ENCODE measurements around the gene RXRA. TPM values are rescaled to one million over a fixed set of nuclear protein-coding genes. Genes with fewer than 3 reads are reported as not detected.

The RXRA gene
- total RNA-seq, 6 donors from 2014 or later = 43.8 to 92.7 (median 74.1) TPM

GRCh38 chr9:134355561-134356279 lies 29.5 kb downstream of the RXRA start:
- ATAC-seq (ENCODE audit: low FRiP score in 2 of 2) (peak in 1 of 2 donors; percentile 52), DNase-seq (peak in 1 of 2 donors; percentile 91)
- Histone ChIP-seq H3K4me1 (peaks cover 59 to 86% (median 71%) of the 10 kb centered on the region in 4 donors), H3K27me3 (no peaks in the 10 kb centered on the region), H3K9me3 (no peaks in the 10 kb centered on the region), H3K27ac (peak overlapping the region; percentile 23 to 78 (median 74)), H3K36me3 (no peaks in the 10 kb centered on the region), H3K4me3 (no peak overlapping the region)
- 67 to 78% methylated on average over 5 to 14 of the region's 15 CpGs for WGBS, 2 donors
- TF ChIP-seq POLR2AphosphoS5 (IDR thresholded peaks at IDR 0.05) (no peak), EP300 (IDR thresholded peaks at IDR 0.05) (no peak), POLR2A (IDR thresholded peaks at IDR 0.05) (no peak)
- TF ChIP-seq, protein P1, sequence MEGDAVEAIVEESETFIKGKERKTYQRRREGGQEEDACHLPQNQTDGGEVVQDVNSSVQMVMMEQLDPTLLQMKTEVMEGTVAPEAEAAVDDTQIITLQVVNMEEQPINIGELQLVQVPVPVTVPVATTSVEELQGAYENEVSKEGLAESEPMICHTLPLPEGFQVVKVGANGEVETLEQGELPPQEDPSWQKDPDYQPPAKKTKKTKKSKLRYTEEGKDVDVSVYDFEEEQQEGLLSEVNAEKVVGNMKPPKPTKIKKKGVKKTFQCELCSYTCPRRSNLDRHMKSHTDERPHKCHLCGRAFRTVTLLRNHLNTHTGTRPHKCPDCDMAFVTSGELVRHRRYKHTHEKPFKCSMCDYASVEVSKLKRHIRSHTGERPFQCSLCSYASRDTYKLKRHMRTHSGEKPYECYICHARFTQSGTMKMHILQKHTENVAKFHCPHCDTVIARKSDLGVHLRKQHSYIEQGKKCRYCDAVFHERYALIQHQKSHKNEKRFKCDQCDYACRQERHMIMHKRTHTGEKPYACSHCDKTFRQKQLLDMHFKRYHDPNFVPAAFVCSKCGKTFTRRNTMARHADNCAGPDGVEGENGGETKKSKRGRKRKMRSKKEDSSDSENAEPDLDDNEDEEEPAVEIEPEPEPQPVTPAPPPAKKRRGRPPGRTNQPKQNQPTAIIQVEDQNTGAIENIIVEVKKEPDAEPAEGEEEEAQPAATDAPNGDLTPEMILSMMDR (IDR thresholded peaks at IDR 0.05) = no peak

DNA sequence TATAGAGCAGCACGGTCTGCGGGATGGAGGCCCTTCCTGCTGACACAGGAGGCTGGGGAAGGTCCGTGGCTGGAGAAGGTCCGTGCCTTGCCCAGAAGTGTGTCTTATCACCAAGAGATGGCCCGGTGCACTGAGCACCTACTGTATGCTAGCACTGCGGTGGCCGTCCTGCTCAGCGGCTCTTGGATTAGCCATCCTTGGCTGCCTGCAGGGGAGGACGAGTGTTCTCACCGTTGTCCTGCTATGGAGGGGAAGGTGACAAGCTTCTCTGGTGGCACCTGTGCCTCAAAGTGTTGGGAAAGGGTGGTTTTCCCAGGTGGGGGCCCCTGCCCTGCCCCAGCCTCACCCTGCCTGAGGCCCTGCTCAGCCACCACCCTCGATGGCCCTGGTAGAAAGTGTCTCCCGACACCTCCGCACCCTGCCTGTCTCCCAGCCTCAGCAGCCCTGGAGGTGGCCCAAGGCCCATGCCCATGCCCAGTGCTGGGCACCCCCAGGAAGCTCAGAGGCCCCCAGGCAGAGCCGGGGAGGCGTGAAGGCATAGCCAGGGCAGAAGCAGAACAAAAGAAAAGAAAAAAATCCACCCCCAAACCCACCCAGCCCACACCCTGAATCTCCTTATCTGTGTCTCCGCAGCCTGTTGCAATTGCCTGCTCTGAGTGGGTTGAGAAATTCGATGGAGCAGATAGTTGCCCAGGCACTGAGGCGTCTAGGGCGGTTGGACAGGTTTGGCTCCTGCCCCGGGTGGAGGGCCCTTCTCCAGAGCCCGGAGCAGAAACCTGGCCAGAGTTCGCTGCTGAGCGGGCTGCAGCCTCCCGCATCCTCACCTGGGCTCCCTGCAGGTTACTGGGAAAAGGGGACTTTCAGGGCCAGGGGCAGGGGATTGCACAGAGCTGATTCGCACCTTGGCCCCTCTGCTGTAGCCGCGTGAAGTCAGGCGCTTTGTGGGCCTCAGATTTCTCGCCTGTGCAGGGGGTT lies 30.5 kb downstream of the RXRA start:
- H3K27ac ChIP-seq = peak overlapping the region; percentile 54 to 78 (median 74)

DNA sequence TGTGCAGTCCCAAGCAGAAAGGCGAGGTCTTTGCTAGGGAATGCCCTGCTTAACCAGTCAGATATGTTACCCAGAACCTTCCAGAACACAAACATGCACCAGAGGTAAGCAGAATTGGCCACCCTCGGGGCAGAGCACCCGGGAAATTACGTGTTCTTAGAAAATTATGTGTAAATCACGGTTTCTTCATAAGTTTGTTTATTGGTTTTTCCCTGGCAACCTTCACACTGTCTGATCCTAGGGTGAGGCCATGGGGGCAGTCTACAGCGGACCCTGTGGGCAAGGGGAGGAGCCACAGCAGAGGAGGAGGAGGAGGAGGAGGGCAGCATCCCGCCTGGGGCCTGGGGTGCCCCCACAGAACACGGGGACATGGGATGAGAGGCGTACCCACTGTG lies 31.4 kb downstream of the RXRA start:
- 55 to 59% methylated on average over 6 to 9 of the region's 9 CpGs for WGBS, 2 donors

More for the DNA sequence above, 30.5 kb downstream of the RXRA start:
- 53 to 56% methylated on average over 11 to 27 of the region's 29 CpGs for WGBS, 2 donors
- Histone ChIP-seq H3K27me3 (no peaks in the 10 kb centered on the region), H3K9me3 (no peaks in the 10 kb centered on the region), H3K4me1 (peaks cover 67 to 86% (median 76%) of the 10 kb centered on the region in 4 donors), H3K4me3 (no peak overlapping the region), H3K36me3 (no peaks in the 10 kb centered on the region)
- no peak for TF ChIP-seq EP300 (IDR thresholded peaks at IDR 0.05)
- TF ChIP-seq POLR2AphosphoS5 (IDR thresholded peaks at IDR 0.05) = no peak
- ATAC-seq (ENCODE audit: low FRiP score in 2 of 2) (peak in 1 of 2 donors; percentile 71), DNase-seq (peak in 1 of 2 donors; percentile 87)

GRCh38 chr9:134358026-134358661 lies 31.9 kb downstream of the RXRA start:
- WGBS, 2 donors = 87 to 92% methylated on average over 2 to 13 of the region's 16 CpGs
- Histone ChIP-seq H3K4me3 (no peak overlapping the region), H3K4me1 (peaks cover 67 to 80% (median 72%) of the 10 kb centered on the region in 4 donors), H3K9me3 (no peaks in the 10 kb centered on the region), H3K27me3 (no peaks in the 10 kb centered on the region), H3K27ac (peak overlapping the region in 3 of 4 donors; percentile 13 to 78 (median 69)), H3K36me3 (no peaks in the 10 kb centered on the region)
- no peak for TF ChIP-seq POLR2A (IDR thresholded peaks at IDR 0.05)
- no peak for TF ChIP-seq EP300 (IDR thresholded peaks at IDR 0.05)
- TF ChIP-seq, protein P1 (IDR thresholded peaks at IDR 0.05) = no peak
- no peak for TF ChIP-seq POLR2AphosphoS5 (IDR thresholded peaks at IDR 0.05)
- DNase-seq (peak in 1 of 2 donors; percentile 78), ATAC-seq (ENCODE audit: low FRiP score in 2 of 2) (no peak)

More for the DNA sequence above, 31.4 kb downstream of the RXRA start:
- Histone ChIP-seq H3K27me3 (no peaks in the 10 kb centered on the region), H3K4me1 (peaks cover 67 to 84% (median 73%) of the 10 kb centered on the region in 4 donors), H3K27ac (peak overlapping the region in 3 of 4 donors; percentile 69 to 78 (median 78)), H3K36me3 (no peaks in the 10 kb centered on the region), H3K4me3 (no peak overlapping the region), H3K9me3 (no peaks in the 10 kb centered on the region)
- no peak for ATAC-seq (ENCODE audit: low FRiP score in 2 of 2)
- TF ChIP-seq, protein P1 (IDR thresholded peaks at IDR 0.05) = no peak
- TF ChIP-seq POLR2A (IDR thresholded peaks at IDR 0.05) = no peak
- no peak for TF ChIP-seq POLR2AphosphoS5 (IDR thresholded peaks at IDR 0.05)
- TF ChIP-seq EP300 (IDR thresholded peaks at IDR 0.05) = no peak
- no peak for DNase-seq

All from upper lobe of left lung (tissue), 6 donors.